A549 treated with ZK216348 at 1 μM for 4 hours (cell line): ENCODE results near the gene TBRG1. TPM values are rescaled to one million over a fixed set of nuclear protein-coding genes. Genes with fewer than 3 reads are reported as not detected.

ENCODE experiments used
- total RNA-seq: library from RNA; stranded (reverse); fragments of 200-300 nt; extraction: Qiagen RNA extraction; gene quantifications from 5 replicates; pipeline ENCODE4 v1.2.3, GENCODE V29; 2022; ENCODE audit warnings: low read depth

Gene TBRG1, protein sequence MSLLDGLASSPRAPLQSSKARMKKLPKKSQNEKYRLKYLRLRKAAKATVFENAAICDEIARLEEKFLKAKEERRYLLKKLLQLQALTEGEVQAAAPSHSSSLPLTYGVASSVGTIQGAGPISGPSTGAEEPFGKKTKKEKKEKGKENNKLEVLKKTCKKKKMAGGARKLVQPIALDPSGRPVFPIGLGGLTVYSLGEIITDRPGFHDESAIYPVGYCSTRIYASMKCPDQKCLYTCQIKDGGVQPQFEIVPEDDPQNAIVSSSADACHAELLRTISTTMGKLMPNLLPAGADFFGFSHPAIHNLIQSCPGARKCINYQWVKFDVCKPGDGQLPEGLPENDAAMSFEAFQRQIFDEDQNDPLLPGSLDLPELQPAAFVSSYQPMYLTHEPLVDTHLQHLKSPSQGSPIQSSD
- 14.5 to 17.7 TPM (median 16.9 TPM) in 5 replicates for total RNA-seq

DNA sequence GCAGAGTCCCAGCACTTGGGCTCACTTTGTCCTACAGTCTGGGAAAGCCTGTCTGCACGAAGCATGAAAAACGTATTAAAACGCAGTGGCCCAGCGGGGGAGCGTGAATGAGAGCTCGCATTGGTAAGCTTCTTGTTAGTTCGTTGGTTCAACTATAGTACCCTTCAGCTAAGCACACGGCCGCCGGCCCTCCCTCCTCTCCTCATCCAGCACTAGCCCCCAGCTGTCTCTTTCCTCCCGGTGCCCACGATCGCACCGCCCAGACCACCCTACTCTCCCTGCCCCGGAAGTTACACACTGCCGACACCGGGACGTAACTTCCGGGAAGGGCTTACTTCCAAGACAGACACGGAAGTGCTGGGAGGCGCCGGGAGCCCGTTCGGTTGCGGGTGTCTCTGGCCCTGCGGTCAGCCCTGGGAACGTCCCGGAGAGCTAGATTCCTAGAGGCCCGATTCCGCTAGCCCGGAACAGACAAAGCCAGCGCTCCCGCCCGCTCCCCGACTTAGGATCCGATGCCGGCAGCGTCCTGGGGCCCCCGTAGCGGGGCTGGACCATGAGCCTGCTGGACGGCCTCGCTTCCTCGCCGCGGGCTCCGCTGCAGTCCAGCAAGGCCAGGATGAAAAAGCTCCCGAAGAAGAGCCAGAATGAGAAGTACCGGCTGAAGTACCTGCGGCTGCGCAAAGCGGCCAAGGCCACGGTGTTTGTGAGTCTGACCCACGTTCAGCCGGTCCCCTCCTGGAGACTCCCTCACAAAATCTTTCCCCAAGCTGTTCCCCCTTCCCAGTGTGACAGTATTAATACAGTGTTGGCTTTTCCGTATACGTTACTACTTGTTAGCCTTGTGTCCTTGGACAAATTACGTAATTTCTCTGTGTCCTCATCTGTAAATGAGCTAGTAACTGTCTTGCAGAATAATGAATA lies at the start of gene TBRG1:
Gene TBRG1, plus strand, starts transcription at position 334 of the 921 bp plus-strand sequence. Its CDS starts 220 bp downstream, at position 554.

DNA sequence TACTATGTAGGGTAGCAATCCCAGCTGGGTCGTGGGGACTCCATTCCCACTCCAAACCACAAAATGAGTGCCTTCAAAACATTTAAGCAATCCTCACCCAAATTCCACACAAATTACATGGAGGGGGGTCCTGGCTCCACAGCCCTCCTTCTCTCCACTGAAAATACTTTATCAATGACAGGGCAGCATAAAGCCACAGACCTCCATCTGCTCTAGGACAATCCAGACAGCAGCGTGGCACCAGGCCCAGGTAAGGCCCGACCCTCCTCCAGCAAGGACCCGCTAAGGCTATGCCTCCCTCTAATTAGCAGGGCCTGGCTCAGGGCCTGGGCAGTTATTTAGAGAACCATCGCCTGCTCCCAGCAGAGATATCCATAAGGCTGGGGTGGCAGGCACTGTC lies 11.6 kb upstream of the TBRG1 start, which contains the start of gene PANX3:
Gene PANX3, plus strand, starts transcription at position 365 of the 400 bp plus-strand sequence. CDS start 129 bp downstream, outside the sequence.

DNA sequence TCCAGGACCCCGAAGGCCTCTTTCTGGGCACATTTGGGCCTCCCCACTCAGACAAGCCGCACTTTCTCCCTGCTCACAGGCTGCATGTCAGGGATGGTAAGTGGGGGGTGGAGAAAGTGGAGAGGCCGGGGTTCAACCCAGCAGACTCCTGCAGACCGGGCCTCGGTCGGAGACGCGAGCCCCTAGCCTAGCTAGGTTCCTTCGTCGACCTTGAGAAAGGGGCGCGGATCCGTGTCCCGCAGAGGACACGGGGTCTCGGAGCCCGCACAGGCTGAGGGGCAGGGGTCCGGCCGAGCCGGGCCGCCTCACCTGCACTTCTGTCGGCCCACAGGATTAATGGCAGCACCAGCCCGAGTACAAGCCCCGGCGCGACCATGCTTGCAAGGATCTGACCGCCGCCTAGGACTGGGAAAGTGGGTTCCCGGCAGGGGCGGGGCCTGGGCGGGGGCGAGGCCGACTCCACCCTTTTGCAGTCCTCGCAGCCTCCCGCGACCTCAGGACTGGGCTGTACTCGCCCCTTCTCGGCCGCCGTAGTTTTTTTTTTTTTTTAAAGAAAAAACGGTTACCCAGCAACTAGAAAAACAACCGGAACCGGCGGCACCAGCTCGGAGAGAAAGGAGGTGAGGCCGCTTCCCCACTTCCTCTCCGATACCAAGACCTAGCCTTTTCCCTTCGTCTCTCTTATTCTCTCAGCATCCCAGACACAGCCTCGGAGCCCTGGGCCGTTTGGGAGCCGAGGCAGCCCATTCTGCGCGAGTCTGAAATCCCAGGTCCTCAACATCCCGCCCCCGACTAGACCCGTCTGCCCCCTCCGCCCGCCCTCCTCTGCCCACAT lies 50.9 kb downstream of the TBRG1 start, which contains the start of the genes SIAE and SPA17:
Gene SIAE, minus strand, starts transcription at position 407 of the 835 bp plus-strand sequence. Its CDS starts 31 bp downstream, at position 376.
Gene SPA17, plus strand, starts transcription at position 572 of the 835 bp plus-strand sequence. CDS start 1,361 bp downstream, outside the sequence.

Other genes with a start within 250 kb of the TBRG1 start
- gene OR8B2, start 238.4 kb upstream of the TBRG1 start, total RNA-seq: not detected in 5 replicates
- not detected in 5 replicates for gene OR8B3, start 223.8 kb upstream of the TBRG1 start, total RNA-seq
- gene OR8B4, start 198.0 kb upstream of the TBRG1 start, total RNA-seq: not detected in 5 replicates
- gene OR8B8, start 177.2 kb upstream of the TBRG1 start, total RNA-seq: not detected in 5 replicates
- not detected in 5 replicates for gene OR8B12, start 79.2 kb upstream of the TBRG1 start, total RNA-seq
- not detected in 5 replicates for gene OR8A1, start 52.9 kb upstream of the TBRG1 start, total RNA-seq
- not detected in 5 replicates for gene PANX3, start 11.4 kb upstream of the TBRG1 start, total RNA-seq
- 12.0 to 16.3 TPM (median 13.1 TPM) in 5 replicates for gene SIAE, start 50.9 kb downstream of the TBRG1 start, total RNA-seq
- 15.7 to 43.3 TPM (median 19.0 TPM) in 5 replicates for gene SPA17, start 51.0 kb downstream of the TBRG1 start, total RNA-seq
- 7.3 to 12.6 TPM (median 11.1 TPM) in 5 replicates for gene NRGN, start 117.1 kb downstream of the TBRG1 start, total RNA-seq
- 0.20 to 0.28 TPM (median 0.24 TPM) in 3 of 5 replicates, not detected in the others for gene VSIG2, start 129.4 kb downstream of the TBRG1 start, total RNA-seq
- 7.8 to 14.2 TPM (median 12.0 TPM) in 5 replicates for gene ESAM, start 139.4 kb downstream of the TBRG1 start, total RNA-seq
- gene MSANTD2, start 177.5 kb downstream of the TBRG1 start, total RNA-seq: 5.2 to 5.7 TPM (median 5.3 TPM) in 5 replicates
- 2.7 to 3.7 TPM (median 2.8 TPM) in 5 replicates for gene ROBO3, start 242.6 kb downstream of the TBRG1 start, total RNA-seq